Non-pigmented ciliary epithelial cell (primary cell): ENCODE data around the gene PXDC1.
"Not testable (repeated sequence)": the region's sequence is repeated elsewhere in the genome, so short reads cannot be mapped to it uniquely, and the experiment has no call there.

Source experiments
- DNase-seq: peaks from one replicate; pipeline ENCODE4 v3.0.0-alpha.2; 2010; ENCODE audit warnings: low read depth

Gene PXDC1

DNA sequence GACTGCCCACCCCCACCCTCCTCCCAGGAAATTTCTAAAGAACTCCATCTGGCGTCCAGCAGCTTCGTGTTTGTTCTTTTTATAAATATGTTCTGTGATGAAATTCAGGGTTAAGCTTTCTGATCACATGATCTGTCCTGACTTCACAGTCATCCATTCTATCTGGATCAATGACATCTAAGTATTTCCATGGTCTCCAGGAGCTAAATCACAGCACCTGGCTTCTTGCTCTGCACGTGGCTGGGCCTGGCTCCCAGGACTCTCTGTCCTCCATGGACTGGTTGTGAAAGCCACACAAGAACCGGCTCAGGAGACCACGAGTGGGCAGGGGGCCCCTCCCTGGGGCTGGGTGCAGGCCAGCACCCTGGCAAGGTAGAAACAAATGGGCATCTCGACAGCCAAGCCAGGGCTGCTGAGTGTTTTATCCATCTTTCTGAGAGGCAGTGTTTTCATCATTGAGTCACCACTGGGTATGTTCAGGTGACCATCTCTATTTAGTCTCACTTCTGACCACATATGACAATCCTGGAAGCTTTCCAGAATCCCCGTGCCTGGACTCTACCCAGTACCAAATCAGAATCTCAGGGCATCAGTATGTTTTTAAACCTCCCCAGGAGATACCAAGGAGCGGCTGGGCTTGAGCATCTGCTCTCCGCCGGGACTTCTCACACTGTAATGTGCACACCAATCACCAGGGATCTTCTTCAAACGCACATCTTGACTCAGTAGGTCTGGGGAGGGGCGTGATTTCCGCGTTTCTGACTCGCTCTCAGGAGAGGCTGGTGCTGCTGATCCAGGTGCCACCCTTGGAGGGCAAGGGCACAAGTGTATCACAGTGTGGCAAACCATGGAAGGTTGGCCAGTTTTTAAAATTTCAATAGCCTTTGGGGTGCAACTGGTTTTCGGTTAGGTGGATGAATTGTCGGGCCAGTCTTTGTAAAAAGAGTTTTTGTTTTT is 31.6 kb upstream of the PXDC1 start:
- DNase-seq, result no peak

DNA sequence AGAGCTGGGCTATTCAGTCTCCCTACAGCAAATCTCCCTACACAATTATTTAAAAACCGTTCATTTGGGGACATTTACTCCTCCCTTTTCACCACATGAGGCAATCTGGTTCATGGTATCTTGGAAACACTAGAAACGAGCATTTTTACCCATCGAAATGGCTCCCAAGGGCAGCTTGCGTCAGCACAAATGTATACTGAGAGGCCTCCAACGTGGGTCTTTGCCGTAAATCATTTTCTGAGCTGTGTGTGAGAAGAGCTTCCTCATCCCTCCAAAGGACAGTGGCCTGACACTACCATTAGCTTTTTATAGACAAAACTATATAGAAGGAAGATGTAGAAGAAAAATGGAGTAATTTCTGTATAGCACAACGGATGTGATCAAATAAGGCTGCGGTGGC is 30.0 kb upstream of the PXDC1 start:
- DNase-seq, result no peak

DNA sequence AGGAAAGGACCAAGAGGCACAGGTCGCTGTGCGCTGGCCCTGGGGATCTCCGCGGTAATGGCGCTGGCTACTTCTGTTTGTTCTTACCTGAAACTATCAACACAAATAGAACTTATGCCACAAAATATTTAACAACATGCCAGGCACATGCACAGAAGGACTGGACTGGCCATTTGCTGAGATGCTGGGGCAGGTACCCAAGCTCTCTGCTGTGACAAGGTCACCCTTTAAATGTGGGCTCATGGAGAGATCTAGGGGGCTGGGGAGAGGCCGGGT is 28.0 kb upstream of the PXDC1 start:
- DNase-seq, result no peak

DNA sequence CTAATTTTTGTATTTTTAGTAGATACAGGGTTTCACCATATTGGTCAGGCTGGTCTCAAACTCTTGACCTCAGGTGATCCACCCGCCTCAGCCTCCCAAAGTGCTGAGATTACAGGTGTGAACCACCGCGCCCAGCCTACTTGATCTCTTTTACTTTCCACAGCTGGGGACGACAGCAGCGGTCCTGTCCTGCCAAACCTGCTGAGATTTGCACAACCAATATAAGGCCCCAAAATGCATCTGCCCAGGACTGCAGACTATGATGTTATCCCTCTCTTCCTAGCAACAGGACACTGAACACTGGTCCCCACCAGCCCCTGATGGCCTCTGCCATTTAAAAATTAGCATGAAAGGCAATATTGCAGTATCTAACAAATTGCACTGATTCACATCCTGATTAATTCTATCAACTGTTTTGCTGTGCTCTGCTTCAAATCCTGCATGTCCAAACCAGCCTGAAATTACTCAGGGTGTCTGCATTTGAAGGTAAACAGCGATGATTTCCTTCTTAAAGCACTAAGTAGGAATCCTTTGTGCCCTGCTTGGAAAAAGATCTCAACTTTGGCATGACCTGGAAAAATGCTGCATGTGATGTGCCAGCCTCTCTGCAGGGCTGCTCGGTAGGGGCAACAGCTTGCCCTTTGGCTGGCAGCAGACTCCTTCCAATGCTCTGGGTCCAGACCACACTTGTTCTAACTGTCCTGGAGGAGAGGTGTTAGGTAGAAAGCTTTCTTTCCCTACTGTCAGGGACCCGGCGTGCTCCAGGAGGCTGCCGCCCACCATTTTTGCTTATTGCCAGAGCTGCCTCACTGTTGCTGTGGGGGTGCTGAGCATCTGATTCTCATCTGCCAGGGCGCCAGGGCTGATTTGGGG is 27.4 kb upstream of the PXDC1 start:
- no peak for DNase-seq

DNA sequence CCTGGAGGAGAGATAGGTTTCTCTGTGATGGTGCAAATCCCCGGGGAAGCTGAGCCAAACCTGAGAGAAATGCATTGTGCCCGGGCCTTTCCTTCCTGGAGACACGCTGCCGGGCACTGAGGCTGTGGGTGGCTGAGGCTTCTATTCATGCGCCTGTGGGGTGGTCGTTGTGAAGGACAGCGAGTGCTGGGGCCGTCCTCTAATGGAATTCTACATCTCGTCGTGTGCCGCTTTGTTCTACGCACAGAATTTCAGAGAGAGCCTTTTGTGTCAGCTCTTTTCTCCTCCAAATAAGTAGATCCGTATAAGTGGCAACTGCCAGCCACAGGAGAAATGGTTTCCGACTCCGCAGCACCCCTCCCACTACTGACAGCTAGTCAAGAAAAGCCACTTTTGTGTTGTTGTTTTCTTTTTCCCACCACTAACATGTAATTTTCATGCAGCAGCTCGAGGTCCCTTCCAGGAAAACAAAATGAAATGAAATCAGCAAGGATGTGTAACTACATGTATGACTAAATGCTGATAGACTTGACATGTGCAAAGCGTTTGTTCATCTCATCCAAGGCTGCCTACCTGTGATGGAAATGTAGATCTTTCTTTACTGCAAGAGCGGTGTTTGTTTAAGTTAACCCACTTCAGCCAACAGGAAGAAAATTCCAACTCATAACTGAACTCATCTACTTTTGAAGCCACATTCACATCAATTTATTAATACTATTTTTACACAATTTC is 26.4 kb upstream of the PXDC1 start:
- no peak for DNase-seq

DNA sequence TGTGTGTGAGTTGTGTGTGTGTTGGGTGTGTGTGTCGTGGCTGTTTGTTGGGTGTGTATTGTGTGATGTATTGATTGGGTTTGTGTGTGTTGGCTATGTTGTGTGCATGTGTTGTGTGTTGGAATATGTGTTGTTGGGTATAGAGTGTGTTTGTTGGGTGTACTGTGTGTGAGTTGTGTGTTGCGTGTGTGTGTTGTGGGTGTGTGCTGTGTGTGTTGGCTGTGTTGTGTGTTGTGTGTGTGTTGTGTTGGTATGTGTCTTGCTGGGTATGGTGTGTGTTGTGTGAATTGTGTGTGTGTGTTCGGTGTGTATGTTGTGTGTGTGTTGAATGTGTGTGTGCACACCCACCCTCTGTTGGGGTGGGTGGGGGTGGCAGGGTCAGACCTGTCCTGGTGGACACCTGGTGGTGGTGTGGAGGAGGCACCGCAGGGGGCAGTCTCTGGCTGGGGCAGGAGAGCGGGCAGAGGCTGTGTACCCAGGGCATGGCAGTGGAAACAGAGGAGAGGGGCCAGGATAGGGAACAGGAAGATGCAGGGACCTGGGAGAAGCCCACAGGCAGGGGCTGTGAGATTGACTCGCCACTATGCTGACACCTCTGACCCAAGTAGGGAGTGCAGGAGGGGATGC is 25.5 kb upstream of the PXDC1 start:
- no peak for DNase-seq

DNA sequence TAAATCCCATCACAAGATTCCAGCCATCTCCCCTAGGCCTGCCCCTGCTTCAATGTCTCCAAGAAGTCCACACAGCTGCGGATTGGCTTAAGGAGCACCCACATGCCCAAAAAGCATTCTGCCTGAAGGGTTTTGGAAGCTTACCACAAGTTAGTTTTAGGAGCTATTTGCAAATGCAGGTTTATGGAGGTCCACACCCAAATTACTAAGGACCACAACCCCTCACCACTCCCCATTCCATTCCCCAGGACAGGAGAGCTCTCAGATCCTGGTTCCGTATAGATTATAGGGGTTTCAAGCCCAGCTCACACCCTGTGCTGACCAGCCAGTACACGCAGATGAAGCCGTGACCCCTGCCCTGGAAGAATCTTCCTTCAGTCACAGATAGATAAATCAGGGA is 24.3 kb upstream of the PXDC1 start:
- no peak for DNase-seq

DNA sequence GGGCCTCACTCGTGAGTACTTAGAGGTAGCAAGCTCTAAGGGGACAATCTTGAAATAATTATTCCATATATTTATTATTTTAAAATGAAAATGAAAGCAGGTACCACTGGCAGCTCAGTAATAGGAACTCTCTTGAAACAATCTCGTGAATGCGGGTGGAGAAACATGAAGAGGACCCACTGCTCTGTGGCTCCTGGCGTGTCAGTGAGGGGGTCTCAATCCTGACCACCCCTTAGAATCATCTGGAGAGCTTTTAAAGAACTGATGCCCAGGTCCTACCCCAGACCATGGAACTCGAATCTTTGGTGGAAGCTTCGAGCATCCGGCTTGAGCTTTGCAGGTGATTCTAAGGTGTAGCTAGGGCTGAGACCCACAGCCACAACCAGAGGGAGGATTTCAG is 23.9 kb upstream of the PXDC1 start:
- no peak for DNase-seq

DNA sequence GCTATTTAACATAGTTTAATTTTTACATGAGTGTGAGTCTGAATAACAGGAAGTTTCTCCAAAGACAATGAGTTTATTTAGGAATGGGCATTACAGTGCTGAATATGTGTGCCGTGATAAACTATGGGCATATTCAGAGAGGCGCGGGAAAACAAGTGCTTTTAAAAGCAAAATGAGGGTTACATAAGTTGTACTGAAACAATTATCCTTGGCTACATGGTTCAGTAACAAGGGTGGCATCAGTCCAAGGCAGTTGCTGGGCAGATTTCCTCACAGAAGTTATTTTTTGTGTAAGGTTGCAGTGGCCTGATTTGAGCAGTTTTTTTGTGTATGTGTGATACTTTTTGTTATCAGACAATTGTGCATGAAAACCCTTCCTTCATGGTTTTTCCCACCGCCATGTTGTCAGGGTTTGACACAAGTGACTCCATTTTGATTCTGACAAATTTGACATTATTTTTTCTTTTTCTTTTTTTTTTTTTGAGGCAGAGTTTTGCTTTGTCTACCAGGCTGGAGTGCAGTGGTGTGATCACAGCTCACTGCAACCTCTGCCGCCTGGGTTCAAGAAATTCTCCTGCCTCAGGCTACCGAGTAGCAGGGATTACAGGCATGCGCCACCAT is 22.3 kb upstream of the PXDC1 start:
- no peak for DNase-seq

DNA sequence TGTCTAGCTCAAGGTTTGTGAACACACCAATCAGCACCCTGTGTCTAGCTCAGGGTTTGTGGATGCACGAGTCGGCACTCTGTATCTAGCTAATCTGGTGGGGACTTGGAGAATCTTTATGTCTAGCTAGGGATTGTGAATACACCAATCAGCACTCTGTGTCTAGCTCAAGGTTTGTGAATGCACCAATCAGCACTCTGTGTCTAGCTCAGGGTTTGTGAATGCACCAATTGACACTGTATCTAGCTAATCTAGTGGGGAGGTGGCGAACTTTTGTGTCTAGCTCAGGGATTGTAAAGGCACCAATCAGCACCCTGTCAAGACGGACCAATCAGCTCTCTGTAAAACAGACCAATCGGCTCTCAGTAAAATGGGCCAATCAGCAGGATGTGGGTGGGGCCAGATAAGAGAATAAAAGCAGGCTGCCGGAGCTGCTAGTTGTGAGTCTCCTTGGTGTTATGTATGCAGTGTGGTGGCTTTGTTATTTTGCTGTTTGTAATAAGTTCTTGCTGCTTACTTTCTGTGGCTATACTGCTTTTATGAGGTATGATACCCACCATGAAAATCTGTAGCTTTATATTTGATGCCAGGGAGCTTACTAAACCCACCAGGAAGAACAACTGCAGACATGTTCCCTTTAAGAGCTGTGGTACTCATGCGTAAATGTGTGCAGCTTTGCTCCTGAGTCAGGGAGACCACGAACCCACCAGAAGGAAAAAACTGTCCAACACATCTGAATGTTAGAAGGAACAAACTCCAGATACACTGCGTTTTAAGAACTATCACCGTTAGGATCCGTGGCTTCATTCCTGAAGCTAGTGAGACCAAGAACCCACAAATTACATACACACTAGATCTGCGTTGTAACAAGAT is 20.9 kb upstream of the PXDC1 start:
- DNase-seq, result not testable (repeated sequence)

DNA sequence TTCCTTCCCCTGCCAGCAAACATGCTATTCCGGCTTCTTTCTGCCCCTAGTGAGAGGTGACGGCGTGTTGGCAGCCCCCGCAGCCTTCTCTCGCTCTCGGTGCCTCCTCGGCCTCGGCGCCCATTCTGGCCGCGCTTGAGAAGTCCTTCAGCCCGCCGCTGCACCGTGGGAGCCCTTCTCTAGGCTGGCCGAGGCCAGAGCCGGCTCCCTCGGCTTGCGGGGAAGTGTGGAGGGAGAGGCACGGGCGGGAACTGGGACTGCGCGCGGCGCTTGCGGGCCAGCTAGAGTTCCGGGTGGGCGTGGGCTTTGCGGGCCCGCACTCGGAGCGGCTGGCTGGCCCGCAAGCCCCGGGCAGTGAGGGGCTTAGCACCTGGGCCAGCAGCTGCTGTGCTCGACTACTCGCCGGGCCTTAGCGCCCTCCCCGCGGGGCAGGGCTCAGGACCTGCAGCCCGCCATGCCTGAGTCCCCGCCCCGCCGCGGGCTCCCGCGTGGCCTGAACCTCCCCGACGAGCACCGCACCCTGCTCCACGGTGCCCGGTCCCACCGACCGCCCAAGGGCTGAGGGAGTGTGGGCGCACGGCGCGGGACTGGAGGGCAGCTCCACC is 20.0 kb upstream of the PXDC1 start:
- DNase-seq, result no peak

DNA sequence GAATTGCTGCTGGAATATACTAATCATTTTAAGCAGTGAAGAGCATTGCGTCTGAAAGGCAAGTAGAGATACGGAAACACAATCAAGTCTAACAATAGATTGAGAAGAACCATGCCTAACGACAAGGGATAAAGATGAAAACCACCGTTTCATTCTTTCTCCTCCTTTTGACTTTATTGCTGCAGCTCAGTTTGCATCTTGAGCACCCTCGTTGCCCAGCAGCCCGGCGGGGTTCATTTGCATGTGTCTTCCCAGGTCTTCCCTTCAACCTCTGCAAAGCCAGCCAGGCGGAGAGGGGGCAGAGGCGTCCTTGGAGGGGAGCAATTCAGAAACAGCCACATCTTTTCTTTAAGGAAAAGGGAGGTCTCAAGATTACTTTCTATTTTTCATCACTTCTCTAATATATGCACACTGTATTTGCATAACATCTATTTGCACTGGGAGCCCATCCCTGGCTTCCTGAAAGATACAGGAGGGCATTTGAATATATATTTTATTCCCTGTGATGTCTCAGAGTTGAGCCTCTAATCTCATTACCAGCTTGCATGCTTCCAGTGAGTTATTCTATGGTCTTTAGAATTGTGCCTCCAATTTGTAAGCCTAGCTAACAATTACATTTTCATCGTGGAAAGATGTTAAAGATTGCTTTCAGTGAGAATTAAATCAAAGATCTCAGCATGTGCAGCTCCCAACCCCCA is 18.7 kb upstream of the PXDC1 start:
- no peak for DNase-seq

DNA sequence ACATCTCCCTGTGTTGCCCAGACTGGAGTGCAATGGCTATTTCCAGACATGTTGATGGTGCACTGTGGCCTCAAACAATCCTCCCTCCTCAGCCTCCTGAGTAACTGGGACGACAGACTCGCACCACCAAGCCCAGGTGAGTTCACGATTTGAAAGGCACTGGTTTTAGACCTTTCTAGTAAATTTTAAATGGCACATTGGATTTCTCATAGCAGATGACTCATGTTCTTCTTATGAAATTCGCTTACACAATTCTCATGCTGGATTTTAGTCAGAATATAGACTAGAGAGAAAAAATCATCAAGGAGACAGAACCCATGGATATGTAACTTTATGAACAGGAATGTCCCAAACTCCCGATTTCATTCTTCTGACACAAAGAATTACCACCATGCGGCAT is 18.1 kb upstream of the PXDC1 start:
- DNase-seq, result no peak

DNA sequence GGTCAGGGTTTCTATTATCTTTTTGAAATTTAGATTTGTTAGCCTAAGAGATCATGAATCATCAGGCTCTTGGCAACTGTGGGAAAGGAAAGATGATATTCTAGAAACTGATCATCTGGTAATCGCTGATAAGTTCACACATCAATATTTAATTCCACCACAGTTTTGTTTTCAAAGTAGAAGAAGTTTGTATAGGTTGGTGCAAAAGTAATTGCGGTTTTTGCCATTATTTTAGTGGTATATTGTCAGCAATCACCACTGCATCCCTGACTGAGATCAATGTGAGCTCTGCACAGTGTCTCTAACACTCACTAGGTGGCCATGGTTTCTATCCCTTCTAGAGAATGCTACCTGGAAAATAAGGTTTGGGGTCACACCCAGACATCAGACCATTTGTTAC is 17.0 kb upstream of the PXDC1 start:
- DNase-seq, result no peak

DNA sequence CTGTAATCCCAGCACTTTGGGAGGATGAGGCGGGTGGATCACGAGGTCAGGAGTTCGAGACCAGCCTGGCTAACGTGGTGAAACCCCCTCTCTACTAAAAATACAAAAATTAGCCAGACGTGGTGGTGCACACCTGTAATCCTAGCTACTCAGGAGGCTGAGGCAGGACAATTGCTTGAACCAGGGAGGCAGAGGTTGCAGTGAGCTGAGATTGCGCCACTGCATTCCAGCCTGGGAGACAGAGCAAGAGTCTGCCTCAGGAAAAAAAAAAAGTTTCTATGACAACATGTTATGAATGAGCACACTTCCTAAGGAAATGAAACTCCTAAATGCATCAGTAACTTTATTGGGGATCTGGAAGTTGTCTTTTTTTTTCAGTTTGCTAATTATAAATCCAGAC is 16.0 kb upstream of the PXDC1 start:
- not testable (repeated sequence) for DNase-seq

DNA sequence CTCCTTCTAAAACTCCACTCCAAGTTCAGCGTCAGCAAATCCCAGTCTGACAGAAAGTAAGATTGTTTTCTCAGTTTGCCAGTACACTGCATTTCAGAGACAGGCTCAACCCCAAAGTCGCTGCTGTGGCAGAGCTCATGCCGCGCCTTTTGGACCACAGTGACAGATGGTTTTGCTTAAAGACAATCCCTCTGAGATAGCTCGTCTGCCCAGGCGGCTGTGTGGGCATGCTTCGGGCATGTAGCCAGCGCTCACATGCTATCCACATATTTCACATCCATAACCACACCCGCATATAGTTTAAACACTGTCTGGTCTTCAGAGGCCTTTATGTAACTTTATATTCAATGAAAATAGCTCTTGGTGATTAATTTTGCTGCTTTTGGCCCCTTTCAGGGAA is 14.7 kb upstream of the PXDC1 start:
- DNase-seq, result no peak

DNA sequence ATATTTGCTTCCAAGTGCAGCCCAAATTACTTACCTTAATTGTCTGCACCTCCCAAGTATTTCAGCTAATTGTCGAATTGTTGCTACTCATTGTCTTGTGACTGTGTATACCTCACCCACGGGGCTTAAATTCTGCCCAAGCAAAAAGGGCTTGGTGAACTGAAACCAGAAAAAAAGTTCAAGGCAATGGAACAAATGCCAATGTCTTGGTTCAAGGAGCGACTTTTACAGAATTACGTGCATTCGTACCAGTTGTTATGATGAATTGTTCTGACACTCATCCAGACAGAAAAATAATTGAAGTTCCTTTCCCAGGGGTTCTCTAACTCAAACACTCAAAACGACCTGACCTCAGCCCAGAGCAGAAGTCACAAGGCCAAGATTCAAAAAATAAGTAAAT is 13.9 kb upstream of the PXDC1 start:
- no peak for DNase-seq

DNA sequence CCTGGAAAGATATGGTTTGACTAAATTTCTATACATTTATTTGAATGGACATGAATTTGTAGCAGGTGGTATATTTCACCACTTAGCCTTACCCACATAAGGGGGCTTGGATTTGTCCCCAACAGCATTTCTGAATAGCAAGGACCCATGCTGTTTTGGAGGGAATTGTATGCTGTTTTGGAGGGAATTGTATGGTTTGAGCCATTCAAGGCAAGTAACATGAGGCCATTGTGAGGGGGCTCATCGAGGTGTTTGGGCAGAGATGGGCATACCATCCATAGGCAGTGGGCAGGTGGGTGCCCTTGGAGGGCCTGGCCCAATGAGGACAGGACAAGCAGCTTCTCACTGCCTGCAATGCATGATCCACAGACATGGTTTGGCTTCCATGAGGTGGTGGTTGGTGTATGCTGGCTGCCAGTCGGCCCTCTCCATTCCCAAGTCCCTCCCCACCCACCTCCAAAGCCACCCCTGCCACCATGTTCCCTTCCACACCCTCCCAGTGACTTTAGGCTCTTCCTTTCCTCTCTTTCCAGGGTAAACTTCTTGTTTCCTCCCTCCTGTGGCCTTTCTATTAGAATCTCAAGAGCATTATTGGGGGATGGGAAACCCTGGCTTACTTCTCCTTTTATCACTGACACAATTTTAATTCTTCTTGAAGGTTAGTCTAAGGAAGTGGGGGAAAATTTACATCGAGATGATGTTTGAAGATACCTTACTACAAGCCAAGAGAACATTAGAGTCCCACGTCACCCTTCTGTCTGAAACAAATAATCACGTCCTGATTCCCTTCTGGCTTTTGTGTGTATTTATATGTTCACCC is 13.2 kb upstream of the PXDC1 start:
- no peak for DNase-seq

DNA sequence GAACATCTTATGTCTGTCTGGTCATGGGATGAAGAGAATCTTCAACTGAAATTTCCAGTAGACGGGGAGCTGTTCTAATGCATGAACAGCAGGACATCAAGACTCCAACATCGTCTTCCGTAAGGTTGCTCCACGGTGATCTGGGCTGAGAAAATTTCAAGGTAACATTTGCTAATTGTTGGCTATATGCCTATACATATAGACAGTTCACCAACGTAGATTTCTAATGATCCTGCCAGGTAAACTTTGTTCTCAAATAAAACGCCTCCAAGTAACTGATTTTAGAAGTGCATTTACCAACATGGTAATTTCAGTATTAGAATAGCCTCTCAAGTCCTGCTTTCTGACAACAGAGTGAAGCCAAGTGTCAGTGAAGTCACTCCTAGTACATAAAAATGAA is 11.3 kb upstream of the PXDC1 start:
- no peak for DNase-seq
